ENCODE data around the gene IL24.

IL24 gene

GRCh38 chr1:206866062-206866461 lies 31.2 kb upstream of the IL24 start:
- Histone ChIP-seq H3F3A (ENCODE audit: control insufficient read depth, insufficient read depth) (no peaks in the 10 kb centered on the region), H3K4me1 (ENCODE audit: control insufficient read depth, low read length) (no peaks in the 10 kb centered on the region), H3K4me2 (ENCODE audit: low read length) (no peak overlapping the region), H3K27me3 (ENCODE audit: control insufficient read depth, low read length) (peaks cover 26% of the 10 kb centered on the region), H3K36me3 (ENCODE audit: control insufficient read depth, low read length) (no peaks in the 10 kb centered on the region), H3K79me2 (ENCODE audit: control insufficient read depth, low read length) (no peaks in the 10 kb centered on the region), H4K20me1 (ENCODE audit: control insufficient read depth, insufficient read depth, low read depth, low read length) (no peaks in the 10 kb centered on the region), H3K27ac (ENCODE audit: low read depth, low read length) (no peak overlapping the region), H3K4me3 (ENCODE audit: low read length) (no peak overlapping the region), H3K9me2 (replicated peaks; ENCODE audit: control insufficient read depth, low read length) (no peaks in the 10 kb centered on the region), H3K9me3 (ENCODE audit: control insufficient read depth, insufficient read depth, low read length) (no peaks in the 10 kb centered on the region)
- TF ChIP-seq CTCF (IDR thresholded peaks at IDR 0.05; ENCODE audit: low read depth, low read length, poor library complexity, severe bottlenecking), result no peak

- Histone ChIP-seq H3K27ac (ENCODE audit: low read depth, low read length) (no peak overlapping the region), H3K79me2 (ENCODE audit: control insufficient read depth, low read length) (no peaks in the 10 kb centered on the region), H3F3A (ENCODE audit: control insufficient read depth, insufficient read depth) (no peaks in the 10 kb centered on the region), H3K9me2 (replicated peaks; ENCODE audit: control insufficient read depth, low read length) (no peaks in the 10 kb centered on the region), H3K27me3 (ENCODE audit: control insufficient read depth, low read length) (peaks cover 22% of the 10 kb centered on the region), H3K4me1 (ENCODE audit: control insufficient read depth, low read length) (no peaks in the 10 kb centered on the region), H3K36me3 (ENCODE audit: control insufficient read depth, low read length) (no peaks in the 10 kb centered on the region), H3K4me2 (ENCODE audit: low read length) (no peak overlapping the region), H3K9me3 (ENCODE audit: control insufficient read depth, insufficient read depth, low read length) (no peaks in the 10 kb centered on the region), H4K20me1 (ENCODE audit: control insufficient read depth, insufficient read depth, low read depth, low read length) (no peaks in the 10 kb centered on the region), H3K4me3 (ENCODE audit: low read length) (no peak overlapping the region)
- TF ChIP-seq EZH2phosphoT487 (IDR thresholded peaks at IDR 0.05; ENCODE audit: borderline replicate concordance, low read length) (no peak), CTCF (IDR thresholded peaks at IDR 0.05; ENCODE audit: low read depth, low read length, poor library complexity, severe bottlenecking) (no peak)
These were observed 30.0 kb upstream of the IL24 start for GRCh38 chr1:206867239-206867638.

- Histone ChIP-seq H3K79me2 (ENCODE audit: control insufficient read depth, low read length) (no peaks in the 10 kb centered on the region), H3K9me2 (replicated peaks; ENCODE audit: control insufficient read depth, low read length) (no peaks in the 10 kb centered on the region), H3K4me1 (ENCODE audit: control insufficient read depth, low read length) (no peaks in the 10 kb centered on the region), H3K36me3 (ENCODE audit: control insufficient read depth, low read length) (no peaks in the 10 kb centered on the region), H3K9me3 (ENCODE audit: control insufficient read depth, insufficient read depth, low read length) (no peaks in the 10 kb centered on the region), H3K4me3 (ENCODE audit: low read length) (no peak overlapping the region), H3K4me2 (ENCODE audit: low read length) (no peak overlapping the region), H3F3A (ENCODE audit: control insufficient read depth, insufficient read depth) (no peaks in the 10 kb centered on the region), H3K27me3 (ENCODE audit: control insufficient read depth, low read length) (peaks cover 22% of the 10 kb centered on the region), H4K20me1 (ENCODE audit: control insufficient read depth, insufficient read depth, low read depth, low read length) (no peaks in the 10 kb centered on the region), H3K27ac (ENCODE audit: low read depth, low read length) (no peak overlapping the region)
- TF ChIP-seq CTCF (IDR thresholded peaks at IDR 0.05; ENCODE audit: low read depth, low read length, poor library complexity, severe bottlenecking) (no peak), EZH2phosphoT487 (IDR thresholded peaks at IDR 0.05; ENCODE audit: borderline replicate concordance, low read length) (no peak)
These were observed 29.5 kb upstream of the IL24 start for GRCh38 chr1:206867716-206868115.

- H3K9me2 ChIP-seq (replicated peaks; ENCODE audit: control insufficient read depth, low read length), result no peaks in the 10 kb centered on the region
- H3K79me2 ChIP-seq (ENCODE audit: control insufficient read depth, low read length), result no peaks in the 10 kb centered on the region
- no peak for TF ChIP-seq CTCF (IDR thresholded peaks at IDR 0.05; ENCODE audit: low read depth, low read length, poor library complexity, severe bottlenecking)
- no peak for TF ChIP-seq EZH2phosphoT487 (IDR thresholded peaks at IDR 0.05; ENCODE audit: borderline replicate concordance, low read length)
- H3K27ac ChIP-seq (ENCODE audit: low read depth, low read length), result no peak overlapping the region
- H3K36me3 ChIP-seq (ENCODE audit: control insufficient read depth, low read length), result no peaks in the 10 kb centered on the region
- H3K4me3 ChIP-seq (ENCODE audit: low read length), result no peak overlapping the region
- peaks cover 22% of the 10 kb centered on the region for H3K27me3 ChIP-seq (ENCODE audit: control insufficient read depth, low read length)
- H3K4me1 ChIP-seq (ENCODE audit: control insufficient read depth, low read length), result no peaks in the 10 kb centered on the region
- H3K4me2 ChIP-seq (ENCODE audit: low read length), result no peak overlapping the region
- no peaks in the 10 kb centered on the region for H4K20me1 ChIP-seq (ENCODE audit: control insufficient read depth, insufficient read depth, low read depth, low read length)
- H3F3A ChIP-seq (ENCODE audit: control insufficient read depth, insufficient read depth), result no peaks in the 10 kb centered on the region
- H3K9me3 ChIP-seq (ENCODE audit: control insufficient read depth, insufficient read depth, low read length), result no peaks in the 10 kb centered on the region
These were observed 29.0 kb upstream of the IL24 start for GRCh38 chr1:206868264-206868663.

Data from DOHH2 (cell line).